GM12878 (cell line): ENCODE measurements around the gene ATAD3A.

Source experiments
- EZH2 ChIP-seq: IDR thresholded peaks from 2 replicates; pipeline ENCODE4 v1.6.1; 2012; ENCODE audit warnings: low read depth, mild to moderate bottlenecking, control low read depth, inconsistent platforms, low read length, borderline replicate concordance; ENCODE audit not compliant: control insufficient read depth
- MXI1 ChIP-seq: fragments of 150-350 bp; IDR thresholded peaks from 2 replicates; pipeline ENCODE4 v1.6.1; 2011; ENCODE audit warnings: low read depth, mild to moderate bottlenecking, inconsistent platforms, low read length, improper control_type of control experiment
- POLR2A ChIP-seq: IDR thresholded peaks from 2 replicates; pipeline ENCODE4 v1.6.1; 2011; ENCODE audit warnings: low read depth, mild to moderate bottlenecking, low read length

GRCh38 chr1:1567891-1568291, 55.9 kb downstream of the ATAD3A start:
- TF ChIP-seq POLR2A (no peak), MXI1 (no peak), EZH2 (no peak)
